ENCODE measurements around the gene UBA6. TPM values are rescaled to one million over a fixed set of nuclear protein-coding genes. Genes with fewer than 3 reads are reported as not detected.

Gene UBA6
- total RNA-seq, 1 experiment from 2014 or later, result 81.5 TPM

DNA sequence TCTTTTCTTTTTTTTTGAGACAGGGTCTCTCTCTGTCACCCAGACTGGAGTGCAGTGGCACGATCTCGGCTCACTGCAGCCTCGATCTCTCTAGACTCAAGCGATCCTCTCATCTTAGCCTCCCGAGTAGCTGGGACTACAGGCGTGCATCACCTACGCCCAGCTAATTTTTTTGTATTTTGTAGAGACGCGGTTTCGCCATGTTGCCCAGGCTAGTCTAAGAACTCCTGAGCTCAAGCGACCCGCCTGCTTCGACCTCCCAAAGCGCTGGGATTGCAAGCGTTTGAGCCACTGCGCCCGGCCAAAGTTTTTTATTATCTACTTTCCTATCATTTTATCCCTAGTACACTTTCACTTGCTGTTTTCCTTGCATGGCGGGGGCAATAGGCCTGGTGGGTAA, 1.4 kb downstream of the UBA6 start (continued):
- TF ChIP-seq, protein P1, sequence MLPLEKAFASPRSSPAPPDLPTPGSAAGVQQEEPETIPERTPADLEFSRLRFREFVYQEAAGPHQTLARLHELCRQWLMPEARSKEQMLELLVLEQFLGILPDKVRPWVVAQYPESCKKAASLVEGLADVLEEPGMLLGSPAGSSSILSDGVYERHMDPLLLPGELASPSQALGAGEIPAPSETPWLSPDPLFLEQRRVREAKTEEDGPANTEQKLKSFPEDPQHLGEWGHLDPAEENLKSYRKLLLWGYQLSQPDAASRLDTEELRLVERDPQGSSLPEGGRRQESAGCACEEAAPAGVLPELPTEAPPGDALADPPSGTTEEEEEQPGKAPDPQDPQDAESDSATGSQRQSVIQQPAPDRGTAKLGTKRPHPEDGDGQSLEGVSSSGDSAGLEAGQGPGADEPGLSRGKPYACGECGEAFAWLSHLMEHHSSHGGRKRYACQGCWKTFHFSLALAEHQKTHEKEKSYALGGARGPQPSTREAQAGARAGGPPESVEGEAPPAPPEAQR (CRISPR knock-in tag; IDR thresholded peaks at IDR 0.05), result no peak
- TF ChIP-seq, protein P2, sequence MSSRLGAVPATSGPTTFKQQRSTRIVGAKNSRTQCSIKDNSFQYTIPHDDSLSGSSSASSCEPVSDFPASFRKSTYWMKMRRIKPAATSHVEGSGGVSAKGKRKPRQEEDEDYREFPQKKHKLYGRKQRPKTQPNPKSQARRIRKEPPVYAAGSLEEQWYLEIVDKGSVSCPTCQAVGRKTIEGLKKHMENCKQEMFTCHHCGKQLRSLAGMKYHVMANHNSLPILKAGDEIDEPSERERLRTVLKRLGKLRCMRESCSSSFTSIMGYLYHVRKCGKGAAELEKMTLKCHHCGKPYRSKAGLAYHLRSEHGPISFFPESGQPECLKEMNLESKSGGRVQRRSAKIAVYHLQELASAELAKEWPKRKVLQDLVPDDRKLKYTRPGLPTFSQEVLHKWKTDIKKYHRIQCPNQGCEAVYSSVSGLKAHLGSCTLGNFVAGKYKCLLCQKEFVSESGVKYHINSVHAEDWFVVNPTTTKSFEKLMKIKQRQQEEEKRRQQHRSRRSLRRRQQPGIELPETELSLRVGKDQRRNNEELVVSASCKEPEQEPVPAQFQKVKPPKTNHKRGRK (CRISPR knock-in tag; IDR thresholded peaks at IDR 0.05; ENCODE audit: borderline replicate concordance), result no peak
- no peak for TF ChIP-seq CBFB (CRISPR knock-in tag; IDR thresholded peaks at IDR 0.05; ENCODE audit: low read depth)
- TF ChIP-seq, protein P3, sequence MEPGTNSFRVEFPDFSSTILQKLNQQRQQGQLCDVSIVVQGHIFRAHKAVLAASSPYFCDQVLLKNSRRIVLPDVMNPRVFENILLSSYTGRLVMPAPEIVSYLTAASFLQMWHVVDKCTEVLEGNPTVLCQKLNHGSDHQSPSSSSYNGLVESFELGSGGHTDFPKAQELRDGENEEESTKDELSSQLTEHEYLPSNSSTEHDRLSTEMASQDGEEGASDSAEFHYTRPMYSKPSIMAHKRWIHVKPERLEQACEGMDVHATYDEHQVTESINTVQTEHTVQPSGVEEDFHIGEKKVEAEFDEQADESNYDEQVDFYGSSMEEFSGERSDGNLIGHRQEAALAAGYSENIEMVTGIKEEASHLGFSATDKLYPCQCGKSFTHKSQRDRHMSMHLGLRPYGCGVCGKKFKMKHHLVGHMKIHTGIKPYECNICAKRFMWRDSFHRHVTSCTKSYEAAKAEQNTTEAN (CRISPR knock-in tag; IDR thresholded peaks at IDR 0.05), result no peak

DNA sequence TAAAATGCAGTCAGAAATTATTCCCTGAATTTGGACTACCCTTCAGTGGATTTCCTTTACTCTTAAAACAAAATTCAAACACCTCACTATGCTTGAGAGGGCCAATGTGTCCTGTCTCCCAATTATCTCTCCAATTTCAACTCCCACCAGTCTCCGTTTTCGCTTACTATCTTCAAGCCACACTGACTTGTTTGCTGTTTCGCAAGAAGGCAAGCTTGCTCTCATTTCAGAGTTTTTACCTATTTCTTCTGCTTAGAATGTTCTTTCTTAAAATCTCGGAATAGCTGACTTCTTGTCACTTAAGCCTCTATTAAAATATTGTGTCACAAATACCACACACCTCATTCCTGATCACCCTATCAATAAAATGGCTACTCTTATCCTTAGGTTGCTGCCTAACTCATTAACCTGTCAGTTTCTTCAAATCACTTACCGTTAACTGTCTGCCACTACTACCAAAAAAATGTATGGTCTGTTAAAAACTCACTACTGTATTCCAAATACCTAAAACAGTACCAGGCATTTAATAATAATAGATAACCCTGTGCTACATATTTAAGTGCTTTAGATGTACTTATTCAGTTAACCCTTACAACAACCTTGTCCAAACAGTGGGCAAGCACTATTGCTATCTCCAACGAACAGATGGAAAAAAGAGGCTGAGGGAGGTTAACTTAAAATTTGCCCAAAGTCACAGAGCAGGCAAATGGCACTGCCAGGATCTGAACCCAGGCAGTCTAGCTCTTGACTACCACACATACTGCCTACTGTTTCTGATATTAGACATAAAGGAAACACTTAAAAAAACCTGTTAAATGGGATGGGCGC, 2.9 kb downstream of the UBA6 start:
- POLR2A ChIA-PET, result no interaction called here
- H3K4me3 Mint-ChIP-seq, result peak overlapping the region; percentile 5; the same call in 1 of the 2 replicates

DNA sequence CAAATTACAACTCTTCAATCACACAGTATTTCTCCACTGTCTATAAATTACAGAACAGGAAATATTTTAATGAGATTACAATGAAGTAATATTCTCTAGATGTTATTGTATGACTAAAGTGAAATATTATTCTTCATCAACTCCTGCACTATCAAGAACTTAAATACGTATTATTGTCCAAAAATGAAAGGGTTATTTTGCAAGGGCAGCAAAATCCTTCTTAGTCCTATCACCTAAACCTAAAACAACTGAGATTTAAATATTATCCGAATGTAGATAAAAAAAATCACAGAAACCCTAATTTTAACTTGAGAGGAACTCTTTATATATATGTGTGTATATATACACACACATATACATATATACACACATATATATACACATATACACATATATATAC, 4.9 kb downstream of the UBA6 start:
- TF ChIP-seq IRF2 (CRISPR knock-in tag; IDR thresholded peaks at IDR 0.05; ENCODE audit: borderline replicate concordance, low read depth) (no peak), ZNF396 (CRISPR knock-in tag; IDR thresholded peaks at IDR 0.05; ENCODE audit: borderline replicate concordance) (no peak), ZNF121 (CRISPR knock-in tag; IDR thresholded peaks at IDR 0.05) (no peak), NFATC4 (CRISPR knock-in tag; IDR thresholded peaks at IDR 0.05) (no peak), SMAD3 (CRISPR knock-in tag; IDR thresholded peaks at IDR 0.05; ENCODE audit: borderline replicate concordance) (no peak)
- TF ChIP-seq, protein P4, sequence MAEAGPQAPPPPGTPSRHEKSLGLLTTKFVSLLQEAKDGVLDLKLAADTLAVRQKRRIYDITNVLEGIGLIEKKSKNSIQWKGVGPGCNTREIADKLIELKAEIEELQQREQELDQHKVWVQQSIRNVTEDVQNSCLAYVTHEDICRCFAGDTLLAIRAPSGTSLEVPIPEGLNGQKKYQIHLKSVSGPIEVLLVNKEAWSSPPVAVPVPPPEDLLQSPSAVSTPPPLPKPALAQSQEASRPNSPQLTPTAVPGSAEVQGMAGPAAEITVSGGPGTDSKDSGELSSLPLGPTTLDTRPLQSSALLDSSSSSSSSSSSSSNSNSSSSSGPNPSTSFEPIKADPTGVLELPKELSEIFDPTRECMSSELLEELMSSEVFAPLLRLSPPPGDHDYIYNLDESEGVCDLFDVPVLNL (CRISPR knock-in tag; IDR thresholded peaks at IDR 0.05; ENCODE audit: borderline replicate concordance, low read depth), result no peak
- no peak for DNase-seq (ENCODE audit: low spot score)
- no peaks in the 10 kb centered on the region for H3K9me3 Mint-ChIP-seq
- H3K4me3 Mint-ChIP-seq, result no peak overlapping the region
- H3K27ac Mint-ChIP-seq, result no peak overlapping the region
- CTCF ChIA-PET, result no interaction called here
- H3K36me3 Mint-ChIP-seq, result peaks cover 15% of the 10 kb centered on the region
- POLR2A ChIA-PET, result no interaction called here
- no peaks in the 10 kb centered on the region for H3K27me3 Mint-ChIP-seq (ENCODE audit: low read depth)
- peaks cover 14% of the 10 kb centered on the region for H3K4me1 Mint-ChIP-seq
- no peak for ATAC-seq

More for the DNA sequence above, 2.9 kb downstream of the UBA6 start:
- ATAC-seq, result no peak
- peak overlapping the region; percentile 2; the same call in 1 of the 2 replicates for H3K27ac Mint-ChIP-seq
- peaks cover 17% of the 10 kb centered on the region for H3K4me1 Mint-ChIP-seq
- DNase-seq (ENCODE audit: low spot score), result no peak
- TF ChIP-seq, protein P5, sequence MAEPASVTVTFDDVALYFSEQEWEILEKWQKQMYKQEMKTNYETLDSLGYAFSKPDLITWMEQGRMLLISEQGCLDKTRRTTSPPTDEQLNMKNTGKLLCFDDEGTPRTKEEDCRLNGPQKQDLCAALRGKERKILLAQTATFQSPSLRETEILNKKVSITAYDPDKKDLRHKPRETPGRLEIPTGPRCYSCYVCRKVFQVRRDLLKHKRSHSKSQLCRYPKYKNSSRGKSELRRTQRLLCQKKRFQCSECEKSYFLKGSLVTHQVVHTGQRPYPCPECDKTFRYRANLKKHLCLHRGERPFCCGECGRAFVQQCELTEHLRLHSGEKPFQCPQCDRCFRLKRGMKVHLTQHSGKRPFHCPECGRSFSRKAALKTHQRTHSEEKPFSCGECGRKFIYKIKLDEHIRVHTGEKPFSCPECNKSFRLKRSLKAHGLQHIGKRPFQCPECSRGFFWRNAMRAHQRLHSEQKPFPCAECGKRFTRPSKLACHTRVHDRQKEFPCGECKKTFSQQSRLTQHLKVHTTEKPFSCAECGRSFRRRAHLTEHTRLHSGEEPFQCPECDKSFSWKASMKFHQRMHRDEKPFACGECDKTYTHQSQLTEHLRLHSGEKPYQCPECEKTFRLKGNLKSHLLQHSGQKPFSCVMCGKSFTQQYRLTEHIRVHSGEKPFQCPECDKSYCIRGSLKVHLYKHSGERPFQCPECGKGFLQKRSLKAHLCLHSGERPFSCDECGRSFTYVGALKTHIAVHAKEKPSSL (CRISPR knock-in tag; conservative IDR thresholded peaks at IDR 0.05), result no peak
- TF ChIP-seq TEAD4 (CRISPR knock-in tag; IDR thresholded peaks at IDR 0.05), result no peak
- CTCF ChIA-PET, result interaction anchor here (1.2 kb wide), 1 partner anchor 26 kb away, joined by 3 read pairs; no protein-coding TSS in a partner anchor
- H3K27me3 Mint-ChIP-seq (ENCODE audit: low read depth), result no peaks in the 10 kb centered on the region
- peaks cover 12% of the 10 kb centered on the region; the same call in 1 of the 2 replicates for H3K36me3 Mint-ChIP-seq
- H3K9me3 Mint-ChIP-seq, result no peaks in the 10 kb centered on the region
